Activated CD4-positive, alpha-beta T cell treated with anti-CD3 and anti-CD28 coated beads, Interleukin-2, amount 10 ng/mL, durations not matched to agents 24 days and 14 days (primary cell): ENCODE data around the gene OSBP2. TPM values are rescaled to one million over a fixed set of nuclear protein-coding genes. Genes with fewer than 3 reads are reported as not detected.
"Not testable (repeated sequence)": the region's sequence is repeated elsewhere in the genome, so short reads cannot be mapped to it uniquely, and the experiment has no call there.

Source experiments
- DNase-seq: peaks from one replicate; pipeline ENCODE4 v3.0.0; 2022
- H3K27ac Mint-ChIP-seq: one replicate; pipeline ENCODE4 v1.8.0; 2022; ENCODE audit warnings: mild to moderate bottlenecking, mixed read lengths
- H3K27me3 Mint-ChIP-seq: one replicate; pipeline ENCODE4 v1.8.0; 2022; ENCODE audit warnings: mixed read lengths
- H3K36me3 Mint-ChIP-seq: one replicate; pipeline ENCODE4 v1.8.0; 2022; ENCODE audit warnings: low read depth, mild to moderate bottlenecking, mixed read lengths
- H3K4me1 Mint-ChIP-seq: one replicate; pipeline ENCODE4 v1.8.0; 2021; ENCODE audit warnings: mixed read lengths
- H3K4me3 Mint-ChIP-seq: one replicate; pipeline ENCODE4 v1.8.0; 2022; ENCODE audit warnings: mild to moderate bottlenecking, moderate library complexity, mixed read lengths
- H3K9me3 Mint-ChIP-seq: one replicate; pipeline ENCODE4 v1.8.0; 2021; ENCODE audit warnings: mixed read lengths
- intact Hi-C: fragments of 100-400 bp; cut with micrococcal nuclease; formaldehyde crosslinking; loops from one replicate; pipeline ENCODE4 v1.15.1; 2023
- total RNA-seq: library from RNA; stranded (reverse); gene quantifications from 2 replicates; pipeline ENCODE4 v1.2.3, GENCODE V29; 2022

The OSBP2 gene
- total RNA-seq, 1 donor from 2014 or later: 2.6 TPM

- no peaks in the 10 kb centered on the region for H3K36me3 Mint-ChIP-seq
- no peaks in the 10 kb centered on the region for H3K4me1 Mint-ChIP-seq
- no peak overlapping the region for H3K27ac Mint-ChIP-seq
- DNase-seq: no peak
- intact Hi-C loops: no loop called here
- H3K9me3 Mint-ChIP-seq: no peaks in the 10 kb centered on the region
- no peaks in the 10 kb centered on the region for H3K27me3 Mint-ChIP-seq
- H3K4me3 Mint-ChIP-seq: no peak overlapping the region
Observed at GRCh38 chr22:30770716-30771115, 76.0 kb downstream of the OSBP2 start.

DNA sequence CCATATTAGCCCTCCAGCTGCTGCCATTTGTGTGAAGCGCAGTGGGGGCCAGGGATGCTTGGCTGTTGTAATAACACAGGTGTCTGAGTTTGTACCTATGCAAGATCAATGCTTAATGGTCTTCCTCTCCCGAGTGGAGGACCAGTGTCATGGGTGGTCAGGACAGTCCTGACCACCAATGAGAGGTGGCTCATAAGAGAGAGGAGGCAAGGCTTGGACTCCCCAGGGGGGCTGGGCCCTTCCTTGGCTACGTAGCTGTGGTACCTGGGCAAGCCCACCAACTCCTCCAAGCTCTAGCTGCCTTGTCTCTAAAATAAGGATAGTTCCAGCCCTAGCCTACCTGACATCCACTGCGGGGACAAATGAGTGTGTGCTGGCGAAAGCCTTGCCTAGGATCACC is 79.2 kb downstream of the OSBP2 start:
- Mint-ChIP-seq H3K27me3 (no peaks in the 10 kb centered on the region), H3K27ac (no peak overlapping the region), H3K4me1 (peaks cover 3% of the 10 kb centered on the region), H3K36me3 (no peaks in the 10 kb centered on the region), H3K4me3 (no peak overlapping the region), H3K9me3 (no peaks in the 10 kb centered on the region)
- DNase-seq: no peak
- intact Hi-C loops: no loop called here

- no peaks in the 10 kb centered on the region for H3K27me3 Mint-ChIP-seq
- no peaks in the 10 kb centered on the region for H3K9me3 Mint-ChIP-seq
- no peaks in the 10 kb centered on the region for H3K36me3 Mint-ChIP-seq
- intact Hi-C loops: no loop called here
- peaks cover 3% of the 10 kb centered on the region for H3K4me1 Mint-ChIP-seq
- H3K4me3 Mint-ChIP-seq: no peak overlapping the region
- no peak for DNase-seq
- H3K27ac Mint-ChIP-seq: no peak overlapping the region
Observed at GRCh38 chr22:30774566-30774965, 79.9 kb downstream of the OSBP2 start.

DNA sequence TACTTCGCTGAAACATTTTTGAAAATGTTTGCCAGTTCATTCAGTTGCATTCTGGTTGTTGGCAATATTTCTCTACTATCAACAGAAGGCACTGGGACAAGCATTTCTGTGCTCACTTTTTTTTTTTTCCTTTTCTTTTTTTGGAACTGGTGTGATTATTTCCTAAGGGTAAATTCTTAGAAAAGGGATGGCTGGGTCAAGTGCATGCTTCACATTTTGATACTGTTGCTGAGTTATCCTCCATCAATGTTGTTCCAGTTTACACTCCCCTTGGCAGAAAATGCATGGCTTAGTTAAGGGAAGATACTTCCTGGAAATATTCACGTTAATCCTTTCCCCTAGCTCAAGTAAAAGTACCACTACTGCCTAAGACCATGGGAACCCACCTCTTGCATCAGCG is 81.8 kb downstream of the OSBP2 start:
- Mint-ChIP-seq H3K9me3 (no peaks in the 10 kb centered on the region), H3K27ac (no peak overlapping the region), H3K27me3 (no peaks in the 10 kb centered on the region), H3K36me3 (no peaks in the 10 kb centered on the region), H3K4me3 (no peak overlapping the region), H3K4me1 (peaks cover 8% of the 10 kb centered on the region)
- intact Hi-C loops: no loop called here
- no peak for DNase-seq

DNA sequence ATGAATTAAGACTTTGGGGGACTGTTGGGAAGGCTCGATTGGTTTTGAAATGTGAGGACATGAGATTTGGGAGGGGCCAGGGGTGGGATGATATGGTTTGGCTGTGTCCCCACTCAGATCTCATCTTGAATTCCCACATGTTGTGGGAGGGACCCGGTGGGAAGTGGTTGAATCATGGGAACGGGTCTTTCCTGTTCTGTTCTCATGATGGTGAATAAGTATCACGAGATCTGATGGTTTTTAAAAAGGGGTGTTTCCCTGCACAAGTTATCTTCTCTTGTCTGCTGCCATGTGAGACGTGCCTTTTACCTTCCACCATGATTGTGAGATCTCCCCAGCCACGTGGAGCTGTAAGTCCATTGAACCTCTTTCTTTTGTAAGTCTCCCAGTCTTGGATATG is 82.5 kb downstream of the OSBP2 start:
- not testable (repeated sequence) for H3K27me3 Mint-ChIP-seq, H3K36me3 Mint-ChIP-seq

GRCh38 chr22:30777587-30777986 is 82.9 kb downstream of the OSBP2 start:
- Mint-ChIP-seq H3K4me1 (peaks cover 8% of the 10 kb centered on the region), H3K27ac (no peak overlapping the region), H3K36me3 (no peaks in the 10 kb centered on the region), H3K4me3 (no peak overlapping the region), H3K9me3 (no peaks in the 10 kb centered on the region), H3K27me3 (no peaks in the 10 kb centered on the region)
- no peak for DNase-seq
- intact Hi-C loops: no loop called here

More for the DNA sequence above, 82.5 kb downstream of the OSBP2 start:
- H3K4me1 Mint-ChIP-seq, H3K9me3 Mint-ChIP-seq, intact Hi-C loops, DNase-seq, H3K27ac Mint-ChIP-seq, H3K4me3 Mint-ChIP-seq: not testable (repeated sequence)

GRCh38 chr22:30778261-30778660 is 83.6 kb downstream of the OSBP2 start:
- no peak for DNase-seq
- Mint-ChIP-seq H3K4me1 (peaks cover 8% of the 10 kb centered on the region), H3K4me3 (no peak overlapping the region), H3K27me3 (no peaks in the 10 kb centered on the region), H3K36me3 (no peaks in the 10 kb centered on the region), H3K9me3 (no peaks in the 10 kb centered on the region), H3K27ac (no peak overlapping the region)
- intact Hi-C loops: no loop called here

GRCh38 chr22:30780026-30780425 is 85.4 kb downstream of the OSBP2 start:
- Mint-ChIP-seq H3K4me3 (no peak overlapping the region), H3K36me3 (no peaks in the 10 kb centered on the region), H3K27ac (no peak overlapping the region), H3K4me1 (peaks cover 8% of the 10 kb centered on the region), H3K27me3 (no peaks in the 10 kb centered on the region), H3K9me3 (no peaks in the 10 kb centered on the region)
- DNase-seq: no peak
- intact Hi-C loops: no loop called here

DNA sequence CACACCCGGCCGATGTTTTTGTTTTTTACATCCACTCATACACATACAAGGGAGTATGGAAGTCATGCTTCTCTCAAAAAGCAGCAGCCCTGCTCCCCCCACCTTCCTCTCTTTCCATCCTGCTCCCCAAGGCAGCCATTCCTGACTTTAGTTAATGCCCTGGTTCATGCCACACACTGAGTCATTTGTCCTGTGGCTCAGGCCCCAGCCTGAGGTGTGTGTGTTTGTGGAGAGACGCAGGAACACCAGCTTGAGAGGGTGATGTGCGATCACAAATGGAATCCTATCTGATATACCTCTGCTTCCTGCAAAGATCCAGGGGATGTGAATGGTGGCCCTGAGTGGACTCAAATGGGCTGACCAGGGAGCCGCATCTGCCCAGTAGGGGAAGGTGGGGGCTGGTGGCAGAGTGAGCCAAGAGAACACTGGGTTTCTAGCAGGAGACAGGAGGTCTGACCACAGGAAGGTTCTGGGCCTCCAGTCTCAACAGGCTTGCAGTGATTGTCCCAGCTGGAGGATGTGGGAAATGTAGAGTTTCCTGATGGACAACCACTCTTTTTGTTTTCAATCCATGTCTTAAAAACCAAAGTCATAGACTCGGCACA is 86.7 kb downstream of the OSBP2 start:
- Mint-ChIP-seq H3K27me3 (no peaks in the 10 kb centered on the region), H3K36me3 (no peaks in the 10 kb centered on the region), H3K27ac (no peak overlapping the region), H3K4me3 (no peak overlapping the region), H3K4me1 (peaks cover 8% of the 10 kb centered on the region), H3K9me3 (no peaks in the 10 kb centered on the region)
- intact Hi-C loops: no loop called here
- no peak for DNase-seq

- H3K27ac Mint-ChIP-seq: no peak overlapping the region
- H3K36me3 Mint-ChIP-seq: no peaks in the 10 kb centered on the region
- no peak for DNase-seq
- intact Hi-C loops: no loop called here
- no peaks in the 10 kb centered on the region for H3K9me3 Mint-ChIP-seq
- peaks cover 6% of the 10 kb centered on the region for H3K4me1 Mint-ChIP-seq
- no peak overlapping the region for H3K4me3 Mint-ChIP-seq
- no peaks in the 10 kb centered on the region for H3K27me3 Mint-ChIP-seq
Observed at GRCh38 chr22:30782613-30783012, 87.9 kb downstream of the OSBP2 start.

- intact Hi-C loops: no loop called here
- no peaks in the 10 kb centered on the region for H3K9me3 Mint-ChIP-seq
- H3K36me3 Mint-ChIP-seq: no peaks in the 10 kb centered on the region
- DNase-seq: no peak
- no peak overlapping the region for H3K27ac Mint-ChIP-seq
- H3K4me3 Mint-ChIP-seq: no peak overlapping the region
- peaks cover 5% of the 10 kb centered on the region for H3K4me1 Mint-ChIP-seq
- no peaks in the 10 kb centered on the region for H3K27me3 Mint-ChIP-seq
Observed at GRCh38 chr22:30783021-30783420, 88.3 kb downstream of the OSBP2 start.

DNA sequence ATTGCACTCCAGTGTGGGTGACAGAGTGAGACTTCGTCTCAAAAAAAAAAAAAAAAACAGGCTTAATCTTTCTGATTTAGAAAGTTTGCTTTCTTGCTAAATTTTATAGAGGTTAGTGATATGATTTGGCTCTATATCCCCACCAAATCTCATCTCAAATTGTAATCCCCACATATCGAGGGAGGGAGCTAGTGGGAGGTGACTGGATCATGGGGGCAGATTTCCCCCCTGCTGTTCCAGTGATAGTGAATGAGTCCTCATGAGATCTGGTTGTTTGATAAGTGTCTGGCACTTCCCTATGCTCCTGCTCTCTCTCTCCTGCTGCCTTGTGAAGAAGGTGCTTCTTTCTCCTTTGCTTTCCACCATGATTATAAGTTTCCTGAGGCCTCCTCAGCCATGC is 90.9 kb downstream of the OSBP2 start:
- intact Hi-C loops: no loop called here
- Mint-ChIP-seq H3K9me3 (no peaks in the 10 kb centered on the region), H3K4me3 (no peak overlapping the region), H3K4me1 (no peaks in the 10 kb centered on the region), H3K27me3 (no peaks in the 10 kb centered on the region), H3K27ac (no peak overlapping the region), H3K36me3 (no peaks in the 10 kb centered on the region)
- DNase-seq: no peak

GRCh38 chr22:30790366-30790765 is 95.7 kb downstream of the OSBP2 start:
- intact Hi-C loops: no loop called here
- Mint-ChIP-seq H3K4me3 (no peak overlapping the region), H3K27me3 (no peaks in the 10 kb centered on the region), H3K36me3 (no peaks in the 10 kb centered on the region), H3K4me1 (no peaks in the 10 kb centered on the region), H3K9me3 (no peaks in the 10 kb centered on the region), H3K27ac (no peak overlapping the region)
- DNase-seq: no peak

DNA sequence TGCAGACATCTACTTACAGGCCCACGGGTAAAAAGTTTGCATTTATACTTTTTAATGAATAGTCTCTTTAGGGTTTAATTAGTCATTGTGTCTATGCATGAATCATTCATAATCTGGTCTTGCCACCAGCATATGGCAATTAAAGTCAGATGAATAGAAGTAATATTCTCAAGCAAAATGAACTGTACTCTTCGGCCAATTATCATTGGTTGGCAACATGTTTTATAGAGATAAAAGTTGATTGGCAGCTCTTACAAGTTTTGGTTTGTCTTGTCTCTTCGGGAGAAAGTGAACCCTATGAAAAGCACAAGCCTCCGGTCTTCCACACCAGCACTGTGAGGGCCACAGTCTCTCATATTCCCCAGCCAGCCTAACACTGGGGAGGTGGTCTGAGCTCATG is 97.8 kb downstream of the OSBP2 start:
- H3K27me3 Mint-ChIP-seq: no peaks in the 10 kb centered on the region
- no peaks in the 10 kb centered on the region for H3K36me3 Mint-ChIP-seq
- no peak for DNase-seq
- H3K27ac Mint-ChIP-seq: no peak overlapping the region
- no peak overlapping the region for H3K4me3 Mint-ChIP-seq
- intact Hi-C loops: no loop called here
- no peaks in the 10 kb centered on the region for H3K4me1 Mint-ChIP-seq
- no peaks in the 10 kb centered on the region for H3K9me3 Mint-ChIP-seq

DNA sequence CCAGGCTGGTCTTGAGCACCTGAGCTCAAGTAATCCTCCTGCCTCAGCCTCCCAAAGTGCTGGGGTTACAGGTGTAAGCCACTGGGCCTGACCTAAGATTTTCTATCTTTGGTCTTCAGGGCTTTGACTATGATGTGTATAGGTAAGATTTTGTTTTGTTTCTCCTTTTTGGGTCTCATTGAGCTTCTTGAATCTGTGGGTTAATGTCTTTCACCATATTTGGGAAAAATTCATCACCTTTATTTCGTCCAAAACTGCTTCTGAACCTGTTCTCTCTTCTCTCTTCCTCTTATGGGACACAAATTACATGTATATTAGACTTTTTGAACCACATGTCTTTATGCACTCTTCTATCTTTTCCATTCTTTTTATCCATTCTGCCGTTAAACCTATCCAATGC is 100.4 kb downstream of the OSBP2 start:
- Mint-ChIP-seq H3K4me1 (no peaks in the 10 kb centered on the region), H3K4me3 (no peak overlapping the region), H3K36me3 (no peaks in the 10 kb centered on the region), H3K9me3 (no peaks in the 10 kb centered on the region), H3K27ac (no peak overlapping the region), H3K27me3 (peaks cover 2% of the 10 kb centered on the region)
- intact Hi-C loops: no loop called here
- no peak for DNase-seq
